WERI-Rb-1 (cell line): ENCODE data around the gene CELA2B.

Experiments used
- DNase-seq: peaks from one replicate; pipeline ENCODE4 v3.0.0-alpha.2; 2020
- H3K27ac ChIP-seq: fragments of 250-450 bp; sonication (Bioruptor Pico); 2 replicates; pipeline ENCODE4 v1.5.1; 2020; ENCODE audit warnings: mild to moderate bottlenecking, moderate library complexity
- H3K27me3 ChIP-seq: fragments of 250-450 bp; sonication (Bioruptor Pico); 2 replicates; pipeline ENCODE4 v1.5.1; 2021; ENCODE audit warnings: mild to moderate bottlenecking, low read depth, moderate library complexity; ENCODE audit not compliant: insufficient read depth, severe bottlenecking
- H3K36me3 ChIP-seq: fragments of 250-450 bp; sonication (Bioruptor Pico); 2 replicates; pipeline ENCODE4 v1.5.1; 2020; ENCODE audit warnings: mild to moderate bottlenecking, moderate library complexity
- H3K4me3 ChIP-seq: 2 replicates; pipeline ENCODE4 v1.5.1; 2011; ENCODE audit warnings: low read depth, mild to moderate bottlenecking, control low read depth, low read length
- H3K9me3 ChIP-seq: fragments of 250-450 bp; sonication (Bioruptor Pico); 2 replicates; pipeline ENCODE4 v1.5.1; 2021; ENCODE audit warnings: mild to moderate bottlenecking, moderate library complexity; ENCODE audit not compliant: severe bottlenecking
- CTCF ChIP-seq: IDR thresholded peaks from 2 replicates; pipeline ENCODE4 v1.5.1; 2011; ENCODE audit warnings: low read depth, mild to moderate bottlenecking, control low read depth, inconsistent platforms, low read length

Gene CELA2B

DNA sequence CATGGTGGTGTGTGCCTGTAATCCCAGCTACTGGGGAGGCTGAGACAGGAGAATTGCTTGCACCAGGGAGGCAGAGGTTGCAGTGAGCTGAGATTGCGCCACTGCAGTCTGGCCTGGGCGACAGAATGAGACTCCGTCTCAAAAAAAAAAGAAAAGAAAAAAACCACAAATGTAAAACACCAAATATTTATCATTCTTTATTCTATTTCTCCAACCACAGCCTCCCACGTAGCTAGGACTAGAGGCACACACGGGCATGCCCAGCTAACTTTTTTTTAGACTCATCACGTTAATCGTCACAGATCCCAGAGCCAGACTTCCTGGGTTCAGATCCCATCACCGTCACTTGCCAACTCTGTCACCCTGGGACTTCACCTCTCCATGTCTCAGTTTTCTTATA is 64.3 kb downstream of the CELA2B start:
- H3K4me3 ChIP-seq = no peak overlapping the region
- no peak overlapping the region for H3K27ac ChIP-seq
- H3K9me3 ChIP-seq = no peaks in the 10 kb centered on the region
- no peak for DNase-seq
- TF ChIP-seq CTCF = no peak
- peaks cover 63% of the 10 kb centered on the region for H3K36me3 ChIP-seq
- no peaks in the 10 kb centered on the region for H3K27me3 ChIP-seq
